Esophagus muscularis mucosa (tissue), 3 donors: ENCODE results near the gene PPP1R17.

Experiments
- POLR2A ChIP-seq: fragments of 450-650 bp; IDR thresholded peaks from one replicate; pipeline ENCODE4 v1.6.1; 2017; ENCODE audit warnings: antibody characterized with exemption, moderate library complexity, mild to moderate bottlenecking, low read depth
- TF ChIP-seq, protein P1 (sequence below), 3 experiments: fragments of 200-600 bp in 2 of 3; fragments of 450-650 bp in 1 of 3; sonication (generic) in 2 of 3; IDR thresholded peaks; one replicate each; pipeline ENCODE4 v1.5.1; 2017 to 2019; ENCODE audit warnings: antibody characterized with exemption in 3 of 3, mild to moderate bottlenecking in 2 of 3, moderate library complexity in 1 of 3

DNA sequence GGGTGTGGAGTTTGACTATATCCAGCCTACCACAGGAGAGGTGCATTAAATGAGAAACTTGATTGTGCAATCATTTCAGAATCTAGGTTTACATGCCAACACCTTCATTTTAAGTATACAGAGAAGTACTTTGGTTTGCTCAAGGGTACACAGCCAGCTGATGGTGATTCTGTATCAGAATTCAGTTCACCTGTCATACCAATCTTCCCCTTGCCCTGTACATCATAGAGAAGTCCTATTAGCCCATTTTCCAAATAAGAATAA lies 35.0 kb upstream of the PPP1R17 start:
- TF ChIP-seq POLR2A, result no peak
- TF ChIP-seq, protein P1, sequence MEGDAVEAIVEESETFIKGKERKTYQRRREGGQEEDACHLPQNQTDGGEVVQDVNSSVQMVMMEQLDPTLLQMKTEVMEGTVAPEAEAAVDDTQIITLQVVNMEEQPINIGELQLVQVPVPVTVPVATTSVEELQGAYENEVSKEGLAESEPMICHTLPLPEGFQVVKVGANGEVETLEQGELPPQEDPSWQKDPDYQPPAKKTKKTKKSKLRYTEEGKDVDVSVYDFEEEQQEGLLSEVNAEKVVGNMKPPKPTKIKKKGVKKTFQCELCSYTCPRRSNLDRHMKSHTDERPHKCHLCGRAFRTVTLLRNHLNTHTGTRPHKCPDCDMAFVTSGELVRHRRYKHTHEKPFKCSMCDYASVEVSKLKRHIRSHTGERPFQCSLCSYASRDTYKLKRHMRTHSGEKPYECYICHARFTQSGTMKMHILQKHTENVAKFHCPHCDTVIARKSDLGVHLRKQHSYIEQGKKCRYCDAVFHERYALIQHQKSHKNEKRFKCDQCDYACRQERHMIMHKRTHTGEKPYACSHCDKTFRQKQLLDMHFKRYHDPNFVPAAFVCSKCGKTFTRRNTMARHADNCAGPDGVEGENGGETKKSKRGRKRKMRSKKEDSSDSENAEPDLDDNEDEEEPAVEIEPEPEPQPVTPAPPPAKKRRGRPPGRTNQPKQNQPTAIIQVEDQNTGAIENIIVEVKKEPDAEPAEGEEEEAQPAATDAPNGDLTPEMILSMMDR (IDR thresholded peaks at IDR 0.05), result no peak
